Activated CD8-positive, alpha-beta memory T cell treated with anti-CD3 and anti-CD28 coated beads for 4 hours (primary cell): ENCODE measurements around the gene TAS2R39.

ENCODE experiments used
- DNase-seq, 2 donors: peaks; one replicate each; pipeline ENCODE4 v3.0.0-alpha.2; 2020; ENCODE audit warnings: low read depth in 2 of 2

The TAS2R39 gene

GRCh38 chr7:143216151-143216550, 32.9 kb downstream of the TAS2R39 start:
- DNase-seq = no peak

GRCh38 chr7:143216686-143217085, 33.5 kb downstream of the TAS2R39 start:
- no peak for DNase-seq

- no peak for DNase-seq
These were observed 34.6 kb downstream of the TAS2R39 start for GRCh38 chr7:143217806-143218205.

- no peak for DNase-seq
These were observed 38.1 kb downstream of the TAS2R39 start for GRCh38 chr7:143221286-143221685.

- no peak for DNase-seq
These were observed 38.5 kb downstream of the TAS2R39 start, which contains the start of gene TAS2R40 for GRCh38 chr7:143221737-143222136. TSS of gene TAS2R40 (plus strand) at chr7:143222037. CDS start at chr7:143222079, 42 bp downstream.

- DNase-seq = no peak
These were observed 39.6 kb downstream of the TAS2R39 start for GRCh38 chr7:143222782-143223181.

GRCh38 chr7:143223784-143224183, 40.6 kb downstream of the TAS2R39 start:
- DNase-seq = no peak

- DNase-seq = no peak
These were observed 41.8 kb downstream of the TAS2R39 start for GRCh38 chr7:143225047-143225446.

- DNase-seq = no peak
These were observed 44.6 kb downstream of the TAS2R39 start for GRCh38 chr7:143227806-143228205.

DNA sequence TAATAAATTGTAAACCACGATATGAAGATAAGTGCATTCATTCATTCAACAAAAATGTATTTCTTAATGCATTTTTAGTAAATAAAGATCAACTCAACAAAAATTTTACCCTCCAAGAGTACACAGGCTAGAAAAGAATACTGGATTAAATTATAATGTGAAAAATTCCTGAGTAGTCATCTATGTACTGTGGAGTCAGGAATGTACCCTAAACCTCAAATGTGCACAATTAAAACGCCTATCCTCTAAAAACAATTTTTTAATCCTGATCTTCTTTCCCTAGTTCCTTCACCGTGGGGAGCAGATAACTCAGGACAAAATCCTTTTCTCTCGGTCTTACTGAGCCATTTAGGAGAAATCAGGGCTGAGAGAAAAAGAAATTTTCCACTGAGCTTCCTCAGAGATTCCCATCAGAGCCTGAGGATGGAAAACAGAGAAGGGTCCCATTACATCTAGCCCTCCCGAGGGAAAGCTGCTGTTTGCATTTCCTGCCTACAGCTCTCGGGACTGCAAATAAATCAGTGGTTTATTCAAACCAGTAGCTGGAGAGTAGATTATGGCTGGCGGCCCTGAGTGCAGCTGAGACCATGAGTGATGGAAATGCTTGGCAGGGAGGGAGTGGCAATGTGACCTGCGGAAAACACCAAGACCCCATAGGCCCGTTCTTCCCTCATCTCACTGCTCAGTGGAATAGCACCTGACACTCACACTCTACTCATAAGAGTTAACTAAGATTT, 46.0 kb downstream of the TAS2R39 start:
- no peak for DNase-seq

- DNase-seq = no peak
These were observed 47.6 kb downstream of the TAS2R39 start for GRCh38 chr7:143230602-143231457.
